GM06990 (cell line): ENCODE measurements around the gene IARS1.
A peak's percentile ranks its signal among the peaks of the same experiment; 100 is the strongest.

ENCODE experiments used
- DNase-seq: peaks from one replicate; pipeline ENCODE4 v3.0.0-alpha.2; 2011; ENCODE audit not compliant: insufficient read length; ENCODE audit errors: extremely low read depth
- H3K27me3 ChIP-seq: replicated peaks from 2 replicates; pipeline ENCODE4 v1.6.0; 2011; ENCODE audit warnings: low read length; ENCODE audit not compliant: control insufficient read depth, insufficient read depth
- H3K36me3 ChIP-seq: 2 replicates; pipeline ENCODE4 v1.5.1; 2011; ENCODE audit warnings: low read length; ENCODE audit not compliant: control insufficient read depth, insufficient read depth
- H3K4me3 ChIP-seq: replicated peaks from 2 replicates; pipeline ENCODE4 v1.5.1; 2011; ENCODE audit warnings: low read depth, mild to moderate bottlenecking, control low read depth, low read length
- TF ChIP-seq, protein P1 (sequence below): IDR thresholded peaks from 2 replicates; pipeline ENCODE4 v1.5.1; 2011; ENCODE audit warnings: low read length, control low read depth, mild to moderate bottlenecking, inconsistent platforms; ENCODE audit not compliant: insufficient read depth, poor library complexity, severe bottlenecking

IARS1 gene

DNA sequence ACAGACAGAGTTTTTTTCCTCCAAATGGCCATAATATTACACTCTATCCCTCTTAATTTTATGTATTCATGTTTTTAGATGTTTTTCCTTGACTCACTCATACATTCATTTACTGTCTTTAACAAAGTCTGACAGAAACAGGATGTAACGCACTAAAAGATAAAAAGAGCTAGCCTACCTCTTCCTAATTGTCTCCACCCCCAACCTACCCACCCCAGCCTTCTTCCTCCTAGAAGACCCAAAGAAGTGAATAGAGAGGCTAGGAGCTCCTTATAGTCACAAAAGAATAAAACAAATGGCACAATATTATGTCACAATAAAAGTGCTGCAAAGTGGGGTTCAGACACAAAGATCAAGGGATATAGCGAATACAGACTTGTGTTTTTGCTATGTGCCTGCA lies 30.9 kb upstream of the IARS1 start:
- peaks cover 6% of the 10 kb centered on the region for H3K36me3 ChIP-seq
- no peaks in the 10 kb centered on the region for H3K27me3 ChIP-seq
- TF ChIP-seq, protein P1, sequence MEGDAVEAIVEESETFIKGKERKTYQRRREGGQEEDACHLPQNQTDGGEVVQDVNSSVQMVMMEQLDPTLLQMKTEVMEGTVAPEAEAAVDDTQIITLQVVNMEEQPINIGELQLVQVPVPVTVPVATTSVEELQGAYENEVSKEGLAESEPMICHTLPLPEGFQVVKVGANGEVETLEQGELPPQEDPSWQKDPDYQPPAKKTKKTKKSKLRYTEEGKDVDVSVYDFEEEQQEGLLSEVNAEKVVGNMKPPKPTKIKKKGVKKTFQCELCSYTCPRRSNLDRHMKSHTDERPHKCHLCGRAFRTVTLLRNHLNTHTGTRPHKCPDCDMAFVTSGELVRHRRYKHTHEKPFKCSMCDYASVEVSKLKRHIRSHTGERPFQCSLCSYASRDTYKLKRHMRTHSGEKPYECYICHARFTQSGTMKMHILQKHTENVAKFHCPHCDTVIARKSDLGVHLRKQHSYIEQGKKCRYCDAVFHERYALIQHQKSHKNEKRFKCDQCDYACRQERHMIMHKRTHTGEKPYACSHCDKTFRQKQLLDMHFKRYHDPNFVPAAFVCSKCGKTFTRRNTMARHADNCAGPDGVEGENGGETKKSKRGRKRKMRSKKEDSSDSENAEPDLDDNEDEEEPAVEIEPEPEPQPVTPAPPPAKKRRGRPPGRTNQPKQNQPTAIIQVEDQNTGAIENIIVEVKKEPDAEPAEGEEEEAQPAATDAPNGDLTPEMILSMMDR: no peak
- DNase-seq: no peak
- H3K4me3 ChIP-seq: peak overlapping the region; percentile 83

DNA sequence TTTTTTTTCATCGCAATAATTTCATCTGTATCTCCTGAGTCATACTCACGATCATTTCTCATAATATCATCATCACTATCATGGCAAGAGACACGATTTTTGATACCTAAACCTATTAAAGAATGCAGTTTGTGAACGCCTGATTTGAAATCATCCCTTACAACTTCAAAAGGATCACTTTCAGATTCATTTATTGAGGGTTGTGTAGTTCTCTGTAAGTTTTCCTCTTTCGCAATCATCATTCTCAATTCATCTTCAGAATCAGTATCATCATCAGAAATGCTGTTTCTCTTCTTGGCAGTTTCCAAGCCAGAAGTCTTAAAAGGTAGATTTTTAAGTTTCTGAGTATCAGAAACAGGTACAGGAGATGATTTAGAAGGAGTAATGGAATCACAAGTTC lies 22.0 kb upstream of the IARS1 start:
- TF ChIP-seq, protein P1: no peak
- Histone ChIP-seq H3K27me3 (no peaks in the 10 kb centered on the region), H3K36me3 (peaks cover 26% of the 10 kb centered on the region), H3K4me3 (no peak overlapping the region)
- no peak for DNase-seq

DNA sequence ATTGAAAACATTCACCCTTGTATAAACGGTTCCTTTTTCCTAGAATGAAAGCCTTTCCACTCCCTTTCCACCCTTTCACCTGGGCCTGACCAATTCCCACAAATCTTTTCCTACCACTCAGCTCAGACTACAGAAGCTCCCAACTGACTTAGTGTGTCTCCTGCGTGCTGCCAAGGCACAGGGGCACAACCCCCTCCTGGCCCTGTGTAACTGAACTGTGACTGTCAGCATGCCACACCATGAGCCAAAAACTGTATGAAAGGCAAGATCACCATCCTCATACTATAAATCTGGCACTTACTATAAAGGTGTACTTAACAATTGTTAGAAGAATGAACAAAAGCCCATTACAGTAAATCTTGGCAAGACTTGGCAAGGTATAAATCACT lies 20.1 kb upstream of the IARS1 start:
- DNase-seq: no peak
- no peaks in the 10 kb centered on the region for H3K27me3 ChIP-seq
- H3K4me3 ChIP-seq: no peak overlapping the region
- peaks cover 18% of the 10 kb centered on the region for H3K36me3 ChIP-seq
- TF ChIP-seq, protein P1: no peak

DNA sequence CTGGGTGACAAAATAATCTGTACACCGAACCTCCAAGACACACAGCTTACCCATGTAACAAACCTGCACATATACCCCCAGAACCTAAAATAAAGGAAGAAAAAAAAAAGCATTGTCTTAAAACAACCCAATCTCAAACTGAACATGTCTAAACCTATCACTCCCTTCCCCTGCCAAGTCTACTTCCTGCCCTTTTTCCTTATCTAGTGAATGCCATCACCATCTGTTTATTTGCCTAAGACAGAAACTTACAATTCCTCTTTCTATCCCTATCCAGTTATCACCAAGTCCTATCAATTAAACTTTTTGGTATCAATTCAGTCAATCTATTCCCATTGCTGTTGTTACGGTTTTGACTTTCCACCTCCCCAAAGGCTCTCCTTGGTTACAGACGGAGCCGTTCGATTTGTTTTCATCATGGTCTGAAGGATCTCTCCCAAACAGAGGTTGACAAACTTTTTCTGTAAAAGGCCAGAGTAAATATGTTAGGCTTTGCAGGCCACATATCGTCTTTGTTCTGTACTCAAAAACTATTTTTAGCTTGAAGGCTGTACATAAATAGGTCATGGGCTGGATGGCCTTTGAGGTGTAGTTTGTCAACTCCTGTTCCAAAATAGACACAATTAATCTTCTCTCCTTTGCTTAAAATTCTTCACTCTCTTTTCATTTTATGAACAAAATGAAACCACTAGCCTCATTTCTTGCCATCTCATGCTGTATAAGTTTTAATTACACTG lies 19.6 kb upstream of the IARS1 start:
- H3K36me3 ChIP-seq: peaks cover 20% of the 10 kb centered on the region
- no peaks in the 10 kb centered on the region for H3K27me3 ChIP-seq
- TF ChIP-seq, protein P1: no peak
- no peak overlapping the region for H3K4me3 ChIP-seq
- no peak for DNase-seq

DNA sequence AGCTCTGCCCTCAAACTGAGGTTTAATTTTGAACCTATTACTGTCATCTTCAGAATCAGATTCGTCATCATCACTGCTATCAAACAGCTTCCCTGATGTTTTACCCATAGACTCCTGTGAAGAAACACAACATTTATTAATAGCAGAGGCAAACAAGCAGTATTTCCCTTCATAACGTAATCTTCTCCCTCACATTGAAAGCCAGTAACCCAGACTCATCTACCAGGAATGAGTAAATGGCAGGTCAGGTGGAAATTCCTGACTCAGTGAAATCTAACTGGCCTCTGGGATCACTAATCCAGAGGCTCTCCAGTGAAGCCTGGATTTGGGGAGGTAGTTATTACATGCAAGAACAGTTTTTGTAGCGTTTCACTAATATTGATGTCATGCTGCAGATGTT lies 17.1 kb upstream of the IARS1 start:
- TF ChIP-seq, protein P1: no peak
- Histone ChIP-seq H3K4me3 (no peak overlapping the region), H3K27me3 (no peaks in the 10 kb centered on the region), H3K36me3 (peaks cover 11% of the 10 kb centered on the region)
- no peak for DNase-seq

DNA sequence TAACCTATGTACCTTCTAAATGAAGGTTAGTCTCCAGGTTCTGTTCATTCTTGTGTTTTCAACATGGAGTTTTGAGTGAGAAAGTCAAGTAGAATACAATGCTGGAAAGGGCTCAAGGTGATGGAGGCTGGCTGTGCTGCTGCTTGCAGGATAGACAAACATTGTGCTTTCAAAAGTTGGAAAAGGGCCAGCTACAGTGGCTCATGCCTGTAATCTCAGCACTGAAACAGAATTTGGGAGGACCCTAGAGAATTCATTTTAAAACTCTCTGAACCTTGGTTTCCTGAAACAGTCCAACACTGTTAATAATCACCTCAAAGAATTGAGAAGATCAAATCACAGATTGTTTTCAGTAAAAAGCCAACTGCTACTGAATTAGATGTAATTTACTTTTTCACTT lies 15.4 kb upstream of the IARS1 start:
- Histone ChIP-seq H3K4me3 (no peak overlapping the region), H3K27me3 (no peaks in the 10 kb centered on the region), H3K36me3 (peaks cover 12% of the 10 kb centered on the region)
- TF ChIP-seq, protein P1: no peak
- DNase-seq: no peak
